Stimulated activated CD8-positive, alpha-beta memory T cell treated with anti-CD3 and anti-CD28 coated beads, Interleukin-15, amount 100 ng/mL, for 48 hours (primary cell): ENCODE data around the gene KCNV2.

Experiments used
- DNase-seq, 2 donors: peaks; one replicate each; pipeline ENCODE4 v3.0.0-alpha.2; 2020; ENCODE audit warnings: low read depth in 2 of 2

The KCNV2 gene

DNA sequence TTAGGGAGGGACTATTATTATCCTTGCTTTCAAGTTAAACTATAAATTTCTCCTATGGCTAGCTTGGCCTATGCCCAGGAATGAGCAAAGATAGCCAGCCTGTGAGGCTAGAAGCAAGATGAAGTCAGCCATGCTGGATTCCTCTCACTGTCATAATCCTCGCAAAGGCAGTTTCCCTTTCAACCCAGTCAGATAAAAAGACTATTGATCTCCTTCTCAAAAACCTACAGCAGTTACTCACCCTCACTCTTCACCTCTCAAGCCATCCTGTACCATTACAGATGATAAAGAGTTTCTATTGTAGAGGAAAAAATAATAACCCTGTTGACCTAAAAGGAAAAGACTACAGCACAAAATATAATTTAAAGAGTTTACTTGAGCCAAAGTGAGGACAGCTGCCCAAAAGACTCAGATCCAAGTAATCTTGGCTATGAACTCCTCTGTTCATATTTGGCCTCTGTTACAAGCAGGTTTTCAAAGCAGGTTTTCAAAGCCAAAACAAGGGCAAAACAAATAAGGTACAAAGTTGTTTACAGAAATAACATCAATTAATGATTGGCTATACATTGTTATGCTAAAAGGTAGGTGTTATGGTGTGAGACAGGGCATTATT, 41.7 kb downstream of the KCNV2 start:
- DNase-seq = no peak

DNA sequence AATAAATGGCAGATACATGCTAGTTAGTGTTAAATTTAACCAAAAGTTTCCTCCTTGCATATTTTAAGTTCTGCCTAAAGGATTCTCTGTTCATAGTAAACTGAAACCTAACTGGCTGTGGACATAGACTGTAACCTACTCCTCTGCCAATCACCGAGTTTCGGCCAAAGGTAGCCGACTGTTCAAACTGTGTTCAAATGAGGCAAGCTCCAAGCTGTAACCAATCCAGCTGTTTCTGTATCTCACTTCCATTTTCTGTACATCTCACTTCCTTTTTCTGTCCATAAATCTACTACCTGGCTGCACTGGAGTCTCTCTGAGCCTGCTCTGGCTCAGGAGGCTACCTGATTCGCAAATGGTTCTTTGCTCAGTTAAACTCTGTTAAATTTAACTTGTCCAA, 44.1 kb downstream of the KCNV2 start:
- no peak for DNase-seq

DNA sequence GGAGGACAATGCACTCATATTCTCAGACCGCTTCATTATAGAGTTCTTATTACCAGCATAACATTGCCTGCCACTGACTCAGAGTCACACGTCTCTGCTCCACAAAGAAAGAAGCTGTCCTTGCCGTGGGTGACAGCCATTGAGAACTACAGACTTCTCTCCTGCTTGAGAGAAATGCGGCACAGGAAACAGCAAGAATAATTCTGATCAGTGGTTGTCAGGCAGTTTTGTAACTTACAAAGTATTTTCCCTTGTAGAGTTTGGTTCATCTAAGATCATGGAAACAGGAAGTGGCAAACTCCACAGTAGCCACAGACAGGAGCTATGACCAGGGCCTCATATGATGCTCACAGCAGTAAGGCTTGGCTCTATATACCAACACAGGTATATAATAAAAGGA, 47.0 kb downstream of the KCNV2 start:
- peak in 1 of 2 donors; percentile 9 for DNase-seq

DNA sequence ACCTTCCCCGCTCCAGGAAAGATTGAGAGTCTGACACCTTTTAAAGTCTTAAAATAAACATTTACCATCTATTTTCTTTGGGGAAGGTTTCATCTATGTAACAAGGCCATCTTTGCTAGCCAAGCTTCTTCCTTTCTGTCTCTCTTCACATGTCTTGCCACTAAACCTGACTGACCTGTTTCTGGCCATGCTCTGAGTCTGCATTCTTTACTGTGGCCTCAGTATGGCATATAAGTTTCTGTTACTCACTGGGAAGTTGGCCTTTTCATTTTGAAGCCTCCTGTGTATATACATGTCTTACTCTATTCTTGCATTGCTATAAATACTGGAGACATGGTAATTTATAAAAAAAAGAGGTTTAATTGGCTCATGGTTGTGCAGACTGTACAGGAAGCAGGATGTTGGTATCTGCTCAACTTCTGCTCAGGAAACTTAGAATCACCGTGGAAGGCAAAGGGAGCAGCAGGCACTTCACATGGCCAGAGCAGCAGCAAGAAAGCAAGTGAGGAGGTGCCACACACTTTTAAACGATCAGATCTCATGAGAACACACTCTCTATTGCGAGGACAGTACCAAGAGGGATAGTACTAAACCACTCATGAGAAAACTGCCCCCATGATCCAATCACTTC, 48.1 kb downstream of the KCNV2 start:
- no peak for DNase-seq

DNA sequence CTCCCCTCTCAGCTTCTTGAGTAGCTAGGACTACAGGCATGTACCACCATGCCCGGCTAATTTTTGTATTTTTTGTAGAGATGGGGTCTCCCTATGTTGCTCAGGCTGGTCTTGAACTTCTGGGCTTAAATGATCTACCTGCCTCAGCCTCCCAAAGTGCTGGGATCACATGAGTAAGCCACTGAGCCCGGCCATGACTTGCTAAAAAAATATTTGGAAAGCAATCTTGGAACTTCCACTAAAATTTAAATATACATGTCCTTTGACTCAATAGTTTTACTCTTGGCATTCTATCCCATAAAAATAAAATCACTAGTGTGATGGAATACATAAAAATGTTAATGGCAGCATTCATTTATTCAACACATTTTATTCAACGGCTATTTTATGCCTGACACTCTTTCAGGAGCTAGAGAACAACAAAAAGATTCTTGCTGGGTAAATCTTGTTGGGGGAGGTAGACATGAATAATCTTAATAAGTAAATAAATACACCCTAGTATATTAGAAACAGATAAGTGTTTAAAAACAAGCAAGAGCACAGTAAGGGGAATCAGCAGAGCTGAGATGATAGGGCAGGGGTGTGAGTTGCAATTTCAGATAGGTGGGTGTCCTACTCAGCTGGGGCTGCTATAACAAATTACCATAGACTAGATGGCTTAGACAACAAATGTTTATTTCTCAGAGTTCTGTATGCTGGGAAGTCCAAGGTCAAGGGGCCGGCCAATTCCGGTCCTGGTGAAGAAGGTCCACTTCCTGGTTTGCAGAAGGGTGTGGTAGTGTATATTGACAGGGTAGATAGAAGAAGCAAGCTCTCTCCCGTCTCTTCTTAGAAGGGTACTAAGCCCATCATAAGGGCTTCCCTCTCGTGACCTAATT, 50.7 kb downstream of the KCNV2 start:
- DNase-seq = no peak

DNA sequence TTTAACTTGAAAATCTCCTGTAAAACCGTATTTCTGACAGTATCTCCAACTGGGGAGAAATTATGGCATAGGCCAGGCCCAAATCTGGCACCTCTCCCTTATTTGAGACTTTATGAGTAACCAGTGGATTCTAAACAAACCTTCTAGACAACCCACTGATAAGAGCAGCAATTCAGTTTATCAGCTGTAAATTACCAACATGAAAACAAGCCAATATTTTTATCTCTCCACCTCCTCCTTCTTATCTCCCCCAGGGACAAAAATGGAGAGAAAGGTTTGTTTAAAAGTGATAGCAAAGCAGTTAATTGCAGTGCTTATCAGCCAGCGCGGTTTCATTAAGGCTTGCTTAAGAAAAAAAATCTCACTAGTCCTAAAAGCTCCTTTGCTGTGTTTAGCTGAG, 53.8 kb downstream of the KCNV2 start:
- DNase-seq = no peak

DNA sequence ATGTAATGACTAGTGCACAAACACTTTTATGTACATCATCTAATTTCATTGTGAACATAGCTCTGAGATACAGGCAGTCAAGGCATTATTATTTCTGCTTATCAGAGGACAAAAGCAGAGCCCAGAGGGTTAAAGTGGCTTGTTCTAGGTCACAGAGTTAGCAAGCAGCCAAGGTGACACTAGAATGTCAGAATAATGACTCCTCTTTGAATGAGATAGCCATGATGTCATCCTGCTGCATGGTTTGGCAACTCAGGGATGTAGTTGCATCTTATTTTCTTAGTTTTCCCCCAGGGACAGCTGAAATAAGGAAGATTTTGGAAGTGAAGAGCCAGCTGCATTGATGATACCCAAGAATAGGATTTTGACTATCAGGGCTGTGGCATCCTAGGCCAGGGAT, 54.4 kb downstream of the KCNV2 start:
- DNase-seq = no peak

DNA sequence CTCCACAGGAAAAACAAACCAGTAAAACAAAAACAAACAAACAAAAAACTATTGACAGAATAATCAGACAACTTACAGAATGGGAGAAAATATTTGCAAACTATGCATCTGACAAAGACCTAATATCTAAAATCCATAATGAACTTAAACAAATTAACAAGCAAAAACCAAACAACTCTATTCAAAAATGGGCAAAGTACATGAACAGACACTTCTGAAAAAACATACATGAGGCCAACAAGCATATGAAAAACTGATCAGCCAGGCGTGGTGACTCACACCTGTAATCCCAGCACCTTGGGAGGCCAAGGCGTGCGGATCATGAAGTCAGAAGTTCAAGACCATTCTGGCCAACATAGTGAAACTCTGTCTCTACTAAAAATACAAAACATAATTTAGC, 60.1 kb downstream of the KCNV2 start:
- DNase-seq = no peak

DNA sequence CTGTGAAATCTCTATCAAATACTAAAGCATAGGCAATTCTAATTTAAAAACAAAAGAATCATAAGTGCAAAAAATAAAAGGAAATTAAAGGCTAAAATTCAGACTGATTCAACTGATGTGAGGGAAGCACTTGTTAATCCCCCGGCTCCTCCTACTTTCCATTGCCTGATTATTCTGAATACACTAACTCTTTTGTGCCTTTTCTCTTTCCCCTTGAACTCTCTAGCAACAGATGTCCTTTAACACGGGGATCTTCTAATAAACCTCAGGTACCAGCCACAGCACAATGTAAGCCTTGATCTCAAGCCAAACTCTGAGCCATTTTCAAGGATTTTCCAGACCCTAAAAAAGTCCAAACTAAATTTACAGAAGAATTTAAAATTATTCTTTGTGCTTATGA, 61.5 kb downstream of the KCNV2 start:
- no peak for DNase-seq
